ENCODE results near the gene CBX4.
A peak's percentile ranks its signal among the peaks of the same experiment; 100 is the strongest.

Gene CBX4

DNA sequence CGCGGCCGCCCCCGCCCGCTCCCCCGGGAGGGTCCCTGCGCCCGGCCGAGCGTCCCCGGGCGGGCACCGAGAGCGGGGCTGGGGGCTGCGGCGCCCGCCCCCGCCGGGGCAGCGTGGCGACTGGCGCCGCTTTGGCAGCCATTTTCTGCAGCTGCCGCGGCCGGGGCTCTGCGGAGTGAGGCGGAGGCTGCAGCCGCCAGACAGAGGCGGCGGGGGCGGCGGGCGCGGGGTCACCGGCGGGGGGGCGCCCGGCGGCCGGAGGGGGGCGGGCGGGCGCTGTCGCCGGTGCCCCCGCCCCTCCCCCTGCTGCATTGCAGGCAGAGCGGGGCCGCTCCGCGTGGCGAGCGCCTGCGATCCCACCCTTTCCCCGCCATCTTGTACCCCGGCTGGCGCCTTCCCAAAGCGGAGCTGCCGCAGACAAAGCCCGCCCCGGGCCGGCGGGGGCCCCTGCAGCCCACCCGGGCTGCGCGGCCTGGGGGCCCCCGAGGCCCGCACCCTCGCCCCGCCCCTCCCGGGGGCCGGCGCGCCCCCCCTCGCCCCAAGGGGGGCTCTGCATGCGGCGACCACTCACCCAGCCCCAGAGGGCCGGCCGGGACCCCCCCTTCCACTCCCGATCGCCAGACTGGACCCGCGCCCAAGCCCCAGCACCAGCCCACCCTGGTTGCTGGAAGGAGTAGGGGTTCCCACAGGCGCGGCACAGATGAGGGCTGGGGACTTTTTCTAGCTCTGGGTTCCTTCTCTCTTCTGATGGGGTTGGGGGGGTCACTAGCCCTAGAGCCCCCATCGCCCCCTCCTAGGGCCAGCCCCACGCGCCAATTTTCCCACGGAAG is 25.7 kb downstream of the CBX4 start:
- peaks cover 40% of the 10 kb centered on the region for H3K4me1 ChIP-seq (ENCODE audit: low read depth, poor library complexity, severe bottlenecking)
- TF ChIP-seq, protein P1, sequence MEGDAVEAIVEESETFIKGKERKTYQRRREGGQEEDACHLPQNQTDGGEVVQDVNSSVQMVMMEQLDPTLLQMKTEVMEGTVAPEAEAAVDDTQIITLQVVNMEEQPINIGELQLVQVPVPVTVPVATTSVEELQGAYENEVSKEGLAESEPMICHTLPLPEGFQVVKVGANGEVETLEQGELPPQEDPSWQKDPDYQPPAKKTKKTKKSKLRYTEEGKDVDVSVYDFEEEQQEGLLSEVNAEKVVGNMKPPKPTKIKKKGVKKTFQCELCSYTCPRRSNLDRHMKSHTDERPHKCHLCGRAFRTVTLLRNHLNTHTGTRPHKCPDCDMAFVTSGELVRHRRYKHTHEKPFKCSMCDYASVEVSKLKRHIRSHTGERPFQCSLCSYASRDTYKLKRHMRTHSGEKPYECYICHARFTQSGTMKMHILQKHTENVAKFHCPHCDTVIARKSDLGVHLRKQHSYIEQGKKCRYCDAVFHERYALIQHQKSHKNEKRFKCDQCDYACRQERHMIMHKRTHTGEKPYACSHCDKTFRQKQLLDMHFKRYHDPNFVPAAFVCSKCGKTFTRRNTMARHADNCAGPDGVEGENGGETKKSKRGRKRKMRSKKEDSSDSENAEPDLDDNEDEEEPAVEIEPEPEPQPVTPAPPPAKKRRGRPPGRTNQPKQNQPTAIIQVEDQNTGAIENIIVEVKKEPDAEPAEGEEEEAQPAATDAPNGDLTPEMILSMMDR (conservative IDR thresholded peaks at IDR 0.05; ENCODE audit: low read depth, low read length) = no peak
- H4K20me1 ChIP-seq (ENCODE audit: insufficient read depth) = no peaks in the 10 kb centered on the region
- peak overlapping the region; percentile 61 for H2AFZ ChIP-seq (ENCODE audit: low read depth)
- H3K9ac ChIP-seq = peak overlapping the region; percentile 53; the same call in 1 of the 2 replicates
- H3K27ac ChIP-seq = no peak overlapping the region
- peak overlapping the region; percentile 63; the same call in 1 of the 2 replicates for H3K4me2 ChIP-seq
- H3K27me3 ChIP-seq (ENCODE audit: insufficient read depth, low read depth) = peaks cover 43% of the 10 kb centered on the region
- no peaks in the 10 kb centered on the region for H3K79me2 ChIP-seq (ENCODE audit: insufficient read depth, low read depth)
- H3K4me3 ChIP-seq (IDR thresholded peaks at IDR 0.05; ENCODE audit: insufficient read depth, low read depth, low read length) = no peak overlapping the region
- no peaks in the 10 kb centered on the region for H3K36me3 ChIP-seq (ENCODE audit: insufficient read depth)

DNA sequence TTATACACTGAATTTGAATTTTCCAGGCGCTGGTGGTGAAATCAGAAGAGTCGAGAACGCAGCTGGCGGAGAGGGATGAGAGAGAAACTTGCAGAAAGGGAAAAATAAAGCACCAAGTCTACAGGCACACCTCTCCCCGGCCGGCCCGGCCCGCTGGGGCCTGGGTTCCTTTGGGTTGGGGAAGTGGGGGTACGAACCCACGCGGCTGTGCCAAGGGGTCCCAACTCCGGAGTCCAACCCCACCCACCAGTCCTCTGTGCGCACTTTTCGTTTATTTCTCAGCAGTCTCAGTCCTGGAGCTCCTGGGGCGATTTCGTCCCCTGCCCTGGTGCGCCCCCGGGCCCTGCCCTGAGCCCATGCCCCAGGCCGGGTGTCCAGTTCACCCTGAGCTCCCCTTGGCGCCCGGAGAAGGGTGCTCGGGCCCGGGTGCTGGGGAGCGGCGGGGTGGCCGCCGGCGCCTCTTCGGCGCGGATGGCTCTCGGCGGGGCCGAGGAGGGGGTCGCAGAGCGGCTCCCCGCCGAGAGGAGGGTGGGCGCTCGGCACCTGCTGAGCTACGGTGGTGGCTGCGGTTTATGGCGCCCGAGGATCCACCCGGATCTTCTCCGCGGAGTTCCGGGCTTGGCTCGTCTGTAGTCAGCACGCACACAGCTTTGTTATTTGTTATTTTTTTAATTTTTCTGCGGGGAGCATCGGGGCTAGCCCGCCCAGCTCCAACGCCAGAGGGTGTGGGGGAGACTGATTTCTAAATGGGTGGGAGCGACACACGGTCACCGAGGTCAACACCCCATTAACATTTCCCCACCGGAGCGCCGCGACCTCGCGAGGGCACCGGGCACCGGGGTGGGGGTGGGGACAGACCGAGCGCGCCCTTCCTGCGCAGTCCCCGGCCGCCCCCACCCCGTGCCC is 26.6 kb downstream of the CBX4 start:
- no peak overlapping the region for H3K4me3 ChIP-seq (IDR thresholded peaks at IDR 0.05; ENCODE audit: insufficient read depth, low read depth, low read length)
- no peaks in the 10 kb centered on the region for H3K79me2 ChIP-seq (ENCODE audit: insufficient read depth, low read depth)
- H3K4me2 ChIP-seq = peak overlapping the region; percentile 92
- no peaks in the 10 kb centered on the region for H3K36me3 ChIP-seq (ENCODE audit: insufficient read depth)
- TF ChIP-seq, protein P1 (conservative IDR thresholded peaks at IDR 0.05; ENCODE audit: low read depth, low read length) = no peak
- peaks cover 52% of the 10 kb centered on the region for H3K27me3 ChIP-seq (ENCODE audit: insufficient read depth, low read depth)
- no peak overlapping the region for H3K27ac ChIP-seq
- peak overlapping the region; percentile 42; the same call in 1 of the 2 replicates for H3K9ac ChIP-seq
- H3K4me1 ChIP-seq (ENCODE audit: low read depth, poor library complexity, severe bottlenecking) = peaks cover 44% of the 10 kb centered on the region
- no peaks in the 10 kb centered on the region for H4K20me1 ChIP-seq (ENCODE audit: insufficient read depth)
- H2AFZ ChIP-seq (ENCODE audit: low read depth) = peak overlapping the region; percentile 71

DNA sequence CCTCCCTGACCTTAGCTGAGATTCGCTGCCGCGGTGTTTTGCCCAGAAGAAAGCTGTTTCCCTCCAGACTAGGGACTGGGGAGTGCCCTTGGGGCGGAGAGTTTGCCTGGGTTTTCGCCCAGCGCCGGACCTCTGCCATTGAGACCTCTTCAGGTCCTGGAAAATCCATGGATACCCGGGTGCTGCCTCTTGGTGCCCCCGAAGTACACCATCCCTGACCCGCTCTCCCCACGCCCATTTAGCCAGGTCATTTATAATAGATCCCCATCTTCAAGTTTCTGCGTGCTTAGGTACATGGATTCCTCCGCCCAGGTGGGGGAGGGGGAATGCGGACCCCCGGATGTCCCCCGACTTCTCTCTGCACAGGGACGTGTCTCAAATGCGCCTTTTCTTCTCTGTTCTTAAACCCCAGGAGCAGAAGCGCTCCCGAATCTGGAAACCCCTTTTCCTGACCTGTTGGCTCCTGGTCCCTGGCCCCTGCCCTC is 27.3 kb downstream of the CBX4 start:
- Histone ChIP-seq H3K4me2 (peak overlapping the region; percentile 92), H3K27me3 (ENCODE audit: insufficient read depth, low read depth) (peaks cover 59% of the 10 kb centered on the region), H3K27ac (no peak overlapping the region), H3K36me3 (ENCODE audit: insufficient read depth) (no peaks in the 10 kb centered on the region), H3K9ac (no peak overlapping the region), H3K4me1 (ENCODE audit: low read depth, poor library complexity, severe bottlenecking) (peaks cover 44% of the 10 kb centered on the region), H2AFZ (ENCODE audit: low read depth) (no peak overlapping the region), H3K4me3 (IDR thresholded peaks at IDR 0.05; ENCODE audit: insufficient read depth, low read depth, low read length) (no peak overlapping the region), H3K79me2 (ENCODE audit: insufficient read depth, low read depth) (no peaks in the 10 kb centered on the region), H4K20me1 (ENCODE audit: insufficient read depth) (no peaks in the 10 kb centered on the region)
- TF ChIP-seq, protein P1 (conservative IDR thresholded peaks at IDR 0.05; ENCODE audit: low read depth, low read length) = no peak

DNA sequence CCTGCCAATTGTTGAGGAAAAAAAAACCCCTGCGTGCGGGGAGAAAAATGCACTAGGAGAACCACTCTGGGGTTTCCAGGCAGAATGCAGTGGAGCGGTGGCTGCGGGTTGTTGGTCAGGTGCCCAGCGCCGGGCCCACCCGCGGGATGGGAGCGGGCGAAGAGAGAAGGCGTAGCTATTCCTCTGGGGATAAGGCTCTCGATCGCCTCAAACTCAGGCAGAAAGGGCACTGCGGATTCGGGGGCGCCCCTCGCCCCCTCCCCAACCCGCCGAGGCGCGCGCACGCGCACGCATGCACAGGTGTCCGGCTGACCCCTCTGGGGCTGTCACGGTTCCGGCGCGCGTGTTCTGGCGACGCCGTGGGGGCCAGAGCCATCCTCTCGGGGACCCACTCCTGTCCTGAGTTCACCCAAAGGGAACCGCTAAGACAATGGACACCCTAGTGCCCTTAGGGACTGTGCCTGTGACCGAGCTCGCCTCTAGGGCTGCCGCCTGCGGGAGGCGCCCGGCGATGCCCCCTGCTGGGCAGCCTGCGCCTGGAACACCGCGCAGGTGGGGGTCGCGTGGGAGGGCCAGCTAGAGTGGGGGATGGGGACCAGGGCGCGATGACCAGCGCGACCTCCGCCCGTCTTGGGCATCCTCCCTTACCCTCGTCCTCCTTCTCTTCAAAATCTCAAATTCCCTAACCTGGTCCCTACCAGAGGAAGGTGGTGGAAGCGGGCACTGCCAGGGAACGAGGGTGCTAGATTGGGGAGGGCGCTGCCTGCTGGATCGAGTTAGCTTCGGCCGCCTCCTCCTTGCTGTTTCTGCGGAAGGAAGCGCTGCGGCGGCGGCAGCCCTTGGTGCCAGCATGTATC is 28.0 kb downstream of the CBX4 start:
- no peak overlapping the region for H3K9ac ChIP-seq
- no peaks in the 10 kb centered on the region for H3K36me3 ChIP-seq (ENCODE audit: insufficient read depth)
- H3K4me1 ChIP-seq (ENCODE audit: low read depth, poor library complexity, severe bottlenecking) = peaks cover 44% of the 10 kb centered on the region
- no peaks in the 10 kb centered on the region for H4K20me1 ChIP-seq (ENCODE audit: insufficient read depth)
- no peak overlapping the region for H2AFZ ChIP-seq (ENCODE audit: low read depth)
- H3K79me2 ChIP-seq (ENCODE audit: insufficient read depth, low read depth) = no peaks in the 10 kb centered on the region
- no peak overlapping the region for H3K4me3 ChIP-seq (IDR thresholded peaks at IDR 0.05; ENCODE audit: insufficient read depth, low read depth, low read length)
- TF ChIP-seq, protein P1 (conservative IDR thresholded peaks at IDR 0.05; ENCODE audit: low read depth, low read length) = peak; percentile 73
- H3K4me2 ChIP-seq = peak overlapping the region; percentile 92
- peaks cover 66% of the 10 kb centered on the region for H3K27me3 ChIP-seq (ENCODE audit: insufficient read depth, low read depth)
- H3K27ac ChIP-seq = no peak overlapping the region

Measured in KMS-11 (cell line).